Measurements from ENCODE around the gene ZHX3.

GRCh38 chr20:41150664-41151063 lies 166.9 kb downstream of the ZHX3 start:
- TF ChIP-seq, protein P1, sequence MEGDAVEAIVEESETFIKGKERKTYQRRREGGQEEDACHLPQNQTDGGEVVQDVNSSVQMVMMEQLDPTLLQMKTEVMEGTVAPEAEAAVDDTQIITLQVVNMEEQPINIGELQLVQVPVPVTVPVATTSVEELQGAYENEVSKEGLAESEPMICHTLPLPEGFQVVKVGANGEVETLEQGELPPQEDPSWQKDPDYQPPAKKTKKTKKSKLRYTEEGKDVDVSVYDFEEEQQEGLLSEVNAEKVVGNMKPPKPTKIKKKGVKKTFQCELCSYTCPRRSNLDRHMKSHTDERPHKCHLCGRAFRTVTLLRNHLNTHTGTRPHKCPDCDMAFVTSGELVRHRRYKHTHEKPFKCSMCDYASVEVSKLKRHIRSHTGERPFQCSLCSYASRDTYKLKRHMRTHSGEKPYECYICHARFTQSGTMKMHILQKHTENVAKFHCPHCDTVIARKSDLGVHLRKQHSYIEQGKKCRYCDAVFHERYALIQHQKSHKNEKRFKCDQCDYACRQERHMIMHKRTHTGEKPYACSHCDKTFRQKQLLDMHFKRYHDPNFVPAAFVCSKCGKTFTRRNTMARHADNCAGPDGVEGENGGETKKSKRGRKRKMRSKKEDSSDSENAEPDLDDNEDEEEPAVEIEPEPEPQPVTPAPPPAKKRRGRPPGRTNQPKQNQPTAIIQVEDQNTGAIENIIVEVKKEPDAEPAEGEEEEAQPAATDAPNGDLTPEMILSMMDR (IDR thresholded peaks at IDR 0.05): no peak
- TF ChIP-seq ZFX (IDR thresholded peaks at IDR 0.05; ENCODE audit: borderline replicate concordance): no peak

Measured in 22Rv1 (cell line).